Omental fat pad (tissue), 4 donors: ENCODE results near the gene NTRK3. TPM values are rescaled to one million over a fixed set of nuclear protein-coding genes. Genes with fewer than 3 reads are reported as not detected.
"Not testable (repeated sequence)": the region's sequence is repeated elsewhere in the genome, so short reads cannot be mapped to it uniquely, and the experiment has no call there.

Source experiments
- ATAC-seq: fragments of 150-250 bp; one replicate; pipeline ENCODE4 v1.9.1; 2016; ENCODE audit warnings: mild to moderate bottlenecking, moderate library complexity; ENCODE audit not compliant: low FRiP score
- DNase-seq: peaks from one replicate; pipeline ENCODE4 v3.0.0-alpha.2; 2019; ENCODE audit warnings: low spot score
- CTCF ChIP-seq, 3 donors: fragments of 450-650 bp; IDR thresholded peaks; one replicate each; pipeline ENCODE4 v1.5.1; 2016 to 2017; ENCODE audit warnings: antibody characterized with exemption in 3 of 3, mild to moderate bottlenecking in 3 of 3, moderate library complexity in 2 of 3
- total RNA-seq, 4 donors: library from RNA; depleted of rRNA; stranded (reverse); fragments of >200 nt; gene quantifications; one replicate each; pipeline ENCODE4 v1.1.0, GENCODE V29; 2016

Gene NTRK3
- total RNA-seq, 4 donors from 2014 or later, result 0.75 to 5.2 (median 3.6) TPM

GRCh38 chr15:88074386-88074785, 182.2 kb downstream of the NTRK3 start:
- ATAC-seq (no peak), DNase-seq (no peak)
- TF ChIP-seq CTCF (IDR thresholded peaks at IDR 0.05), result no peak

DNA sequence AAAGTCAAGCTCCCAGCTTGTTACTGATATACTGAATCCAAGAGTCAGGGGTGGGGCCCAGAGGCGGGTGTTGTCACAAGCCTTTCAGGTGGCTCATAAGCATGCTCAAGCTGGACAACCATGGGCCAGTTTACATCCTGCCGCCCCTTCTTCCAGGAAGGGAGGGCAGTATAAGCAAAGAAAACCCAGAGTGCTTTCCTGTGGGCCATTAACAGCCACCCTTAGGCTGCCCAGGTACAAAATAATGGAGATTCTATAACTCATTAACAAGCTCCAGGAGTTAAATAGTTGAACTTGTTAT, 183.2 kb downstream of the NTRK3 start:
- no peak for DNase-seq
- no peak for TF ChIP-seq CTCF (IDR thresholded peaks at IDR 0.05)
- ATAC-seq, result no peak

DNA sequence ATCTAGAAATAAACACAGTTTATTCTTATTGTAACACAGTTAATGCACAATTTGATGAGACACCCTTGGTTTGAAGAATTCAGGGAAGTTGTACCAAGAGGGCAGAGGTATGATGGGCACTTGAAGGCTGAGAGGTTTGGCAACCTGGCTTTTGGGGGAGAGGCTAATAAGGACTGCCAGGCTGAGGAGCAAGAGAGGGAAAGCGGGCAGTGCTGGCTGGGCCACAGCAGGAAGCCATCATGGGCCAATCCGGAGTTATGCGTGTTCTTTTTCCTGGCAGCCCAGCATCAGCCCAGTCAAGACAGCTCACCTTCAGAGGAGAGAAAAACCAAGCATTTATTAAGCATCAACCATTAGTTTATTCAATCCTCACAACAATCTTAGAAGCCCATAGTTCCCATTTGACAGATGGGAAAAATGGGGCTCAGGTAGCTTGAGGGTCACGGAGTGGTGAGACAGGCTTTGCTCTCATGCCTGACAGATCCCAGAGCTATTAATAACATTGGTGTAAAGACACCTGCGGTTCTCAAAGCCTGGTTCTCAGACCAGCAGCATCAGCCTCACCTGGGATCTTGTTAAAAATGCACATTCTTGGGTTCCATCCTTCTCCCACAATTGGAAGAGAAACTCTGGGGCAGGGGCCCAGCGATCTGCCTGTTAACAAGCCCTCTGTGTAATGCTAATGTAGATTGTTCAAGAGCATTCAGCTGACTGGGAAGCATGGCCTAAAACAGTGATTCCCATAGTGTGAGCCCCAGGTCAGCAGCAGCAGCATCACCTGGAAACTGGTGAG, 183.7 kb downstream of the NTRK3 start:
- no peak for DNase-seq
- TF ChIP-seq CTCF (IDR thresholded peaks at IDR 0.05), result no peak
- no peak for ATAC-seq

- DNase-seq, ATAC-seq: not testable (repeated sequence)
Measured at GRCh38 chr15:88072133-88072532, 184.4 kb downstream of the NTRK3 start.

GRCh38 chr15:88071141-88071540, 185.4 kb downstream of the NTRK3 start:
- DNase-seq, result no peak
- no peak for ATAC-seq
- TF ChIP-seq CTCF (IDR thresholded peaks at IDR 0.05), result no peak

GRCh38 chr15:88069561-88069960, 187.0 kb downstream of the NTRK3 start:
- ATAC-seq (no peak), DNase-seq (no peak)
- no peak for TF ChIP-seq CTCF (IDR thresholded peaks at IDR 0.05)

DNA sequence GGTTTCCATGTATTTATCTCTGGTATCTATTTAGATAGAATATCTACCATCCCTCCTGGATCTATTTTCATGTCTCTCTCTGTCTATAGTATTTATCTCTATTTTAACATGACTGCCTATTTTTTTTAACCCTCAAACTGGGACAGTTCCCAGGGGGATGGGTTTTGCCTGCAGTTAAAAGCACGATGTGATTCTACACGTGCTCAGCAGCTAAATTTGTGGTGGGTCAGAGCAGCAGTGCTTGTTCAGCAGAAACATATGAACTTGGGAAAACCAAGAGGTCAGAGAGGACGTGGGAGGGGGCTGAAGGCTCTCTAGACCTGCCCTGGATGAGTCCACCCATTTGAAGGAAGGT, 189.2 kb downstream of the NTRK3 start:
- ATAC-seq, result no peak

More for the DNA sequence above, 189.2 kb downstream of the NTRK3 start:
- DNase-seq, result no peak
- no peak for TF ChIP-seq CTCF (IDR thresholded peaks at IDR 0.05)
